Kidney tubule cell (primary cell): ENCODE results near the gene SLAMF1.

ENCODE experiments used
- DNase-seq: peaks from one replicate; pipeline ENCODE4 v3.0.0-alpha.2; 2018; ENCODE audit warnings: low spot score

Gene SLAMF1

DNA sequence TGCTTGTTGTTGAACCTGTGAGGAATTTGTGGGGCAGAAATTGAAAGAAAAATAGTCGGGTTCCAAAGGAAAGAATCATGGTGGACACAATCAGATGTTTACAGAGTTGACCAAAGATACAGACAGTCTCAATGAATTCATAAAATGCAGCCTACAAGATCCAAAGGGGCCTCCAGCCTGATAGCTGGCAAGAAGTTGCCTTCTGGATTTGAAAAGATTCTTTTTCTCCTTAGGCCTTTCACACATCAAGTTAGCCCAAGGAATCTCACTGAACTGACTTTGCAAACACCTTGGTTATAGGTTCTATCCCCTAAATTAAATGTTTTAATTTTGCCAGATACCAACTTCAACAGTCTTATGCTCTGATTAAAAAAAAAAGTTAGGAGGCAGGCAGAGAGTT, 21.5 kb downstream of the SLAMF1 start:
- no peak for DNase-seq

- no peak for DNase-seq
Observed at GRCh38 chr1:160624464-160624863, 22.4 kb downstream of the SLAMF1 start.

GRCh38 chr1:160623862-160624261, 23.0 kb downstream of the SLAMF1 start:
- no peak for DNase-seq

DNA sequence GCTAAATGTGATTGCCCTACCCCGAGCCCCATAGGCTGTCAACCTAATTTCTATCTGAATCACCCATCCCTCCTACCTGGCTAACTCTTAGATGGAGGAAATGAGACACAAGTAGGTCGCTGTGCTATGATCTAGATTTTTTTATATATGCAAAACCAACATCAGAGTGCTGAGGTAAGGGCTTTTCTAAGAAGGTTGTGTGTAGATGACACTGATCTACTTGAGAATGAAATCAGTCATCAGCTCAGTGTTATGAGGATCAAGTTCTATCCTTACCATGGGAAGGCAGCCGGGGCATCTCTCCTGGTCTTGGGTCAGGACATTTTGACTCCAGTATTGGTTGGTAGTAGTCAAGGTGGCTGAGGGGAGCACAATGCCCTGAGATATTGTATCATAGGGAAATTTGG, 23.6 kb downstream of the SLAMF1 start:
- DNase-seq, result no peak

GRCh38 chr1:160622501-160623226, 24.2 kb downstream of the SLAMF1 start:
- no peak for DNase-seq

DNA sequence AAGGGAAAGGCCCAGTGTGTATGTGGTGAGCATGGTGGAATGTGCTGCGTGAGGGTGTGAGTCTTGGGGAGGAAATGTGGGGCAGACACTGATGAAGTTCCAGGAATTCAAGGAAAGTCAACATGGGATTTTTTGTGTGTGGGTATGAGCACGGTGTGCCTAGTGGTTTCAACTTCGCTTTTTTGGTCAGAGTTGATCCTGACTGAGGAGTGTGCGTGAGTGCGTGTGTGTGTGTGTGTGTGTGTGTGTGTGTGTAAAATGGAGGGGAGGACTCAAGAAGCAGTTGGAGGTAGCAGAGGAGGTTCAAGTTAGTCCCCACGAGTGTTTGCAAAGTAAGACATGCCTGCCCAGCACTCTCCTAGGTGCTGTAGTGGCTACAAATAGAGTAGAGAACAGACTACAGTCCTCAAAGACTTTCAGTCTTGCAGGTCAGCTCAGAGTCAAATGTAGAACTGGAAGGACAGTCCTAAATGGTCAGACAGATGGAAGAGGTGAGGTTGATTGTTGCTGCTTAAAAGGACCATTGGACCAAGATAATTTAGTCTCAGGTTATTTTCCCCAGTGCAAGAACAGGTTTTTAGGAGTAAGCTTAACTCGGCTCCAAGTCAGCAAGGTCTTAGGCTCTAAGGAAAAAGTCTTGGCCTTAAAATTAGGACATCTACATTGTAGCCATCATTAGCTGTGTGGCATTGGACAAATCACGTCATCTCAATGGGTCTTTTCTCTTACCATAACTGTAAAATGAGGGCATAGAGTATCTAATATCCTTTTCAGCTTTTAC, 25.0 kb downstream of the SLAMF1 start:
- no peak for DNase-seq

DNA sequence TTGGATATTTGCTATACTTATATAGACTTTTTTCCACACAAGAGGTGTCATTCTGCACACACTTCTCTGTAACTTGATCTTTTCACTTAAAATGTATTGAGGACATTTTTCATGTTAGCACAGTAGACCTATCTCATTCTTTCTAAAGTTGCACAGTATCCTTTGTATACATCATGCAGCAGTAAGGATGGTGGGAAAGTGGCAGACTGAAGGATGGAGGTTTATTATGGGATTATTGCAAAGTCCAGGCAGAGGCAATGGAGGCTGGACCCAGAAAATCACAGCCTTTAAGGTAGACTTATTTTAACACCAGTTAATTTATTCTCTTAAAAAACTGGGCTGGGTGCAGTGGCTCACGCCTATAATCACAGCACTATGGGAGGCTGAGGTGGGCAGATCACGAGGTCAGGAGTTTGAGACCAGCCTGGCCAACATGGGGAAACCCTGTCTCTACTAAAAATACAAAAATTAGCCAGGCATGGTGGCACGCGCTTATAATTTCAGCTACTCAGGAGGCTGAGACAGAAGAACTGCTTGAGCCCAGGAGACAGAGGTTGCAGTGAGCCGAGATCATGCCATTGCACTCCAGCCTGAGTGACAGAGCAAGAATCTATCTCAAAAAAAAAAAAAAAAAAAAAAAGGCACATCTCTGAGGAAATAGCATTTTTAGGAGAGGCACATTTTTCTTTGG, 25.8 kb downstream of the SLAMF1 start:
- no peak for DNase-seq

DNA sequence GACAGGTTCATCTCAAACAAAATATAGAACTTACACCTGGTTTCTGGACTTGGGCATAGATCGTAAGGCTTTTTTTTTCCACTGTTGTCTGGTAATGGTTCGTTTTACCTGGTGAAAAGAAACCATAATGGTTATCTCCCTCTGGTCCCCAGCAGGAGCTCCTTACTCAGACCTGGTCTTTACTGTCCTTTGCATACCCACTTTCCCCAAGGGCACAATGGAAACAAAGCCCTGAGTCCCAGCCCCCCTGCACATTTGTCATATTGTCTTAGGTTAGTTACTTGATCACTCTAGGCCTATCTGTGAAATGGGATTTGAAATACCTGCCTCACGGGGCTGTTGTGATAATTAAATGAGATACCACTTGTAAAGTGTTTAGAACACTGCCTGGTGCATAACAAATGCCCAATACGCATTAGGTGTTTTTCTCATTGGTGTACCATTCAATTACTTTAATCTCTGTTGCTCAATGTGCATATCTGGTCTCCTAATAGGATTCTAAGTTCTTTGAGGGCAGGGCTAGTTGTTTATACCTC, 27.0 kb downstream of the SLAMF1 start:
- no peak for DNase-seq

GRCh38 chr1:160618763-160619274, 28.0 kb downstream of the SLAMF1 start:
- DNase-seq, result peak; percentile 3

GRCh38 chr1:160618327-160618726, 28.5 kb downstream of the SLAMF1 start:
- DNase-seq, result no peak

DNA sequence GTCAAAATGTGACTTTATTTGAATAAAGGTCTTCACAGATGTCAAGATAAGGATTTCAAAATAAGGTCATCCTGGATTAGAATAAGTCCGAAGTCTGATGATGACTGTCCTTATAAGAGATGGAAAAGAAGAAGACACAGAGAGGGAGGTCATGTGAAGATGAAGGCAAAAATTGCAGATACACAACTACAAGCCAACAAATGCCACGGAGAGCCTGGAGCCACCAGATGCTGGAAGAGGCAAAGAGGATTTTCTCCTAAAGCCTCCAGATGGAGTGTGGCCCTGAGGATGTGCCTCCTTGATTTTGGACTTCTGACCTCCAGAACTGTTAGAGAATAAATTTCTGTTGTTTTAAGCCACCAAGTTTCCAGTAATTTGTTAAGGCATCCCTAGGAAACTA, 31.2 kb downstream of the SLAMF1 start:
- no peak for DNase-seq

DNA sequence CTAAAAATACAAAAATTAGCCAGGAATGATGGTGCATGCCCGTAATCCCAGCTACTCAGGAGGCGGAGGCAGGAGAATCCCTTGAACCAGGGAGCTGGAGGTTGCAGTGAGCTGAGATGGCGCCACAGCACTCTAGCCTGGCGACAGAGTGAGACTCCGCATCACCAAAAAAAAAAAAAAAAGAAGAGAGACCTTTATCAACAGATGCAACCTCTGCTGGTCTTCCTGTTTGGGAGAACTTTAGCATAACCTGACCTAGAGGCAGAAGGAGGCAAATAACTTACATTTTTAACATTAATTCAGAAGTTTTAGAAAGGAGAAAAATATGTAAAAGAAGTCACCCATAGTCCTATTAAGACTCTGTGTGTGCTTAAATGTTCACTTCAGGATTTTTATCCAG, 32.4 kb downstream of the SLAMF1 start:
- no peak for DNase-seq

- no peak for DNase-seq
Observed at GRCh38 chr1:160612613-160613218, 34.1 kb downstream of the SLAMF1 start.

- DNase-seq, result no peak
Observed at GRCh38 chr1:160610569-160611242, 36.1 kb downstream of the SLAMF1 start.

DNA sequence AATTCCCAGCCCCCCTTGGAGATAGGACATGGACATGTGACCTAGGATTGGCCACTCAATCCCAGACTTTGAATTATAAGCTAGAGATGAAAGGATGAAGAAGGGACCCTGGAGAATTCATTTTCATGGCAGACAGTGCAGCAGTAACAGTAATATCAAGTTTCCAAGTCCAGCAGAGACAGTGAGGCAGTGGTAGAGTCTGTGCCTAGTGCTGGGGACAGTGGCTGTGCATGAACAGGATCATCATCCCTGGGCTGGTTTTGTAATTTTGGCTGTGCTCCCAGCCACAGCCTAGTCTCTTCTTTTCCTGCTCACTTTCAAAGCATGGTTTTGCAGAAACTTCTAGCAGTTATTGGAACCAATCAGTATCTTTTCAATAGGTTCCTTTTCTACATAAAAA, 37.9 kb downstream of the SLAMF1 start:
- DNase-seq, result no peak

GRCh38 chr1:160608514-160608913, 38.3 kb downstream of the SLAMF1 start:
- no peak for DNase-seq

DNA sequence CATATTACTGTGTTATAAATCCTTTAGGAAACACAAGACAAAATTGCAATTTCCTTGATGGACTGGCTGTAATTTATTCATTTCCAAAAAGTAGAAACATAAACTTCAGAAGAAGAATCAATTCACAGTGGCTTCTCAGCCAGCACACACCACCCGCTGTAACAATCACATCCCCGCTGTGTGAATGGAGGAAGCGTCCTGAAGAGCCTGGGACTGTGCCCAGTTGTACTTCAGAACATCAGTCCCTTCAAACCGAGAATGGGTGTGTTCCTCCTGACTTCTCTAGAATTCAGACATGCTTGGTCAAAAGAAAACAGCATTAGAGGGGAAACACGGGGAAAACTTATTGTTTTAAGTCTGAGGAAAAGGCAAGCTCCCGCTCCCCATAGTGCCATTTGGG, 38.8 kb downstream of the SLAMF1 start:
- DNase-seq, result no peak

DNA sequence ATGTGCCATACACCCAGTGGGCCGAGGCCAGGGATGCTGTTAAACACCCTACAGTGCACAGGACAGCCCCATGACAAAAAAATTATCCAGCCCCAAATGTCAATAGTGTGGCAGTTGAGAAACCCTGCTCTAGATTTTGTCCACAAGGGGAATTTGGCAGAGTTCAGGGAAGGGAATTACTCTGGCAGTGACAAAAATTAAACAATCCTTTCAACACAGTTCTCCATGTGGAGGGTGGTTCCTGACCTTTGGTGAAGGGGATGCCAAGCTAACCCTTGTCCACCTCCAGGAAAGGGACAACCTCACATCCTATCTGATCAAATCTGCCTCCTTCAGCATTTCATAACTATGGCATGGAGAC, 39.2 kb downstream of the SLAMF1 start:
- no peak for DNase-seq

- DNase-seq, result peak; percentile 87
Observed at GRCh38 chr1:160607011-160607671, 39.7 kb downstream of the SLAMF1 start.

GRCh38 chr1:160606611-160607010, 40.2 kb downstream of the SLAMF1 start:
- no peak for DNase-seq
